ENCODE data around the gene SRPK3. TPM values are rescaled to one million over a fixed set of nuclear protein-coding genes. Genes with fewer than 3 reads are reported as not detected.
"Not testable (repeated sequence)": the region's sequence is repeated elsewhere in the genome, so short reads cannot be mapped to it uniquely, and the experiment has no call there.

The SRPK3 gene
- total RNA-seq, 1 donor from 2014 or later = not detected

DNA sequence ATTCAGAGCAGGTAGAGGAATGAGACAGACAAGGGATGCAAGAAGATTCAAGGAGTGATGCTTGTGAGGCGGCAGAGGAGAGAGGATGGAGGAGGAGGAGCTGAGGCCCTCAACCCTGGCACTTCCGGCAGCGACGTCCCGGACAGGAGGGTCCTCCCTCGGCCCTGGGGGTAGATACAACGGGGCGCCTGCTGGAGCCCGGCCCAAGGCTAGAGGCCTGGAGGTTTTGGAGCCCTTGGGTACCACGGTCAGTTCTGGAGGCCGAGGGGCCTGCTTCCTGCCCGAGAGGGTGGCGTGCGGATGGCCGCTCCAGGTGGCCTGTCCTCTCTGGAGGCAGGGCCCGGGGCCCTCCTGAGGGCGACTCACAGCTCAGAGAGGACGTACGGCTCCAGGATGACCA lies 27.1 kb downstream of the SRPK3 start:
- Mint-ChIP-seq H3K27ac (no peak overlapping the region), H3K4me1 (ENCODE audit: low read depth) (no peaks in the 10 kb centered on the region), H3K9me3 (ENCODE audit: low read depth) (peaks cover 7% of the 10 kb centered on the region)

GRCh38 chrX:153812220-153812619 lies 31.4 kb downstream of the SRPK3 start:
- Mint-ChIP-seq H3K9me3 (ENCODE audit: low read depth) (peaks cover 15% of the 10 kb centered on the region), H3K27ac (no peak overlapping the region), H3K4me1 (ENCODE audit: low read depth) (no peaks in the 10 kb centered on the region), H3K36me3 (ENCODE audit: insufficient read depth) (no peaks in the 10 kb centered on the region), H3K27me3 (peaks cover 5% of the 10 kb centered on the region), H3K4me3 (ENCODE audit: low read depth) (no peak overlapping the region)
- no peak for DNase-seq (ENCODE audit: low spot score, unreplicated experiment)
- no peak for TF ChIP-seq CTCF (IDR thresholded peaks at IDR 0.05; ENCODE audit: unreplicated experiment)

More for the DNA sequence above, 27.1 kb downstream of the SRPK3 start:
- Mint-ChIP-seq H3K27me3 (peaks cover 4% of the 10 kb centered on the region), H3K4me3 (ENCODE audit: low read depth) (no peak overlapping the region), H3K36me3 (ENCODE audit: insufficient read depth) (no peaks in the 10 kb centered on the region)
- TF ChIP-seq CTCF (IDR thresholded peaks at IDR 0.05; ENCODE audit: unreplicated experiment) = no peak
- DNase-seq (ENCODE audit: low spot score, unreplicated experiment) = no peak

- no peak overlapping the region for H3K4me3 Mint-ChIP-seq (ENCODE audit: low read depth)
- no peaks in the 10 kb centered on the region for H3K36me3 Mint-ChIP-seq (ENCODE audit: insufficient read depth)
- peaks cover 15% of the 10 kb centered on the region for H3K9me3 Mint-ChIP-seq (ENCODE audit: low read depth)
- H3K27ac Mint-ChIP-seq = no peak overlapping the region
- no peak for DNase-seq (ENCODE audit: low spot score, unreplicated experiment)
- peaks cover 5% of the 10 kb centered on the region for H3K27me3 Mint-ChIP-seq
- no peak for TF ChIP-seq CTCF (IDR thresholded peaks at IDR 0.05; ENCODE audit: unreplicated experiment)
- no peaks in the 10 kb centered on the region for H3K4me1 Mint-ChIP-seq (ENCODE audit: low read depth)
Measured at GRCh38 chrX:153813161-153813560, 32.3 kb downstream of the SRPK3 start.

DNA sequence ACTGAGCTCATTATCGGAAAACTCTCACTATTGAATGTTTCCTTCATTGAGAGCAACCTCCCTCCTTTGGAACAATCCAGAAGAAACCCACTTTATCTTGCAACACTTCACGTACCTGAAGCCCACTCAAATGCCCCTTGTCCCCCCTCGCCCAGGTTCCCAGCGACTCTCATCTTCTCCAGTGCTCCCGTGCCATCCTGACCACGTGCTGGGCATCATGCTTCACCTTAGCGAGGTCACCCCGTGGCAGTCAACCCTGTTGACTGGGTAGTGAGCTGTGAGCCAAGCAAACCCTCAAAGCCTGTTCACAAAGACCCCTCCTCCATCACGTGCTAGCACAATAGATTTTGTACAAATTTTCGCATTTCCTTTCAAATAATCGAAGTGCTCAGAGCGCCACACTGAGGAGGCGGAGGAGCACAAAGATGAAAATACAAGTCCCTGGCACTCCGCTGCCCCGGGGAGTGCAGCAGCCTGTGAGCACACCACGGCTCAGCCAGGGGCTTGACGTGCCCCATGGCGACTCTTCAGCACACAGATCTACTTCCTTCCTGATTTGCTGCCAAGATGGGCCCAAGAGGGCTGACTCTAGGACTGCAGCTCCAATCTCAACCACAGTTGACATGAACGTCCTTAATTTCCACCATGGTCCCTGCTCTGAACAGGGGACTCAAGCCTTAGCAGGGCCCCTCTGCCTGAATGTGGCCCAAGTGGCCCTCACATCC lies 33.9 kb downstream of the SRPK3 start:
- peaks cover 5% of the 10 kb centered on the region for H3K27me3 Mint-ChIP-seq
- no peaks in the 10 kb centered on the region for H3K4me1 Mint-ChIP-seq (ENCODE audit: low read depth)
- no peak for TF ChIP-seq CTCF (IDR thresholded peaks at IDR 0.05; ENCODE audit: unreplicated experiment)
- no peaks in the 10 kb centered on the region for H3K36me3 Mint-ChIP-seq (ENCODE audit: insufficient read depth)
- no peak for DNase-seq (ENCODE audit: low spot score, unreplicated experiment)
- no peak overlapping the region for H3K4me3 Mint-ChIP-seq (ENCODE audit: low read depth)
- H3K27ac Mint-ChIP-seq = no peak overlapping the region
- peaks cover 15% of the 10 kb centered on the region for H3K9me3 Mint-ChIP-seq (ENCODE audit: low read depth)

DNA sequence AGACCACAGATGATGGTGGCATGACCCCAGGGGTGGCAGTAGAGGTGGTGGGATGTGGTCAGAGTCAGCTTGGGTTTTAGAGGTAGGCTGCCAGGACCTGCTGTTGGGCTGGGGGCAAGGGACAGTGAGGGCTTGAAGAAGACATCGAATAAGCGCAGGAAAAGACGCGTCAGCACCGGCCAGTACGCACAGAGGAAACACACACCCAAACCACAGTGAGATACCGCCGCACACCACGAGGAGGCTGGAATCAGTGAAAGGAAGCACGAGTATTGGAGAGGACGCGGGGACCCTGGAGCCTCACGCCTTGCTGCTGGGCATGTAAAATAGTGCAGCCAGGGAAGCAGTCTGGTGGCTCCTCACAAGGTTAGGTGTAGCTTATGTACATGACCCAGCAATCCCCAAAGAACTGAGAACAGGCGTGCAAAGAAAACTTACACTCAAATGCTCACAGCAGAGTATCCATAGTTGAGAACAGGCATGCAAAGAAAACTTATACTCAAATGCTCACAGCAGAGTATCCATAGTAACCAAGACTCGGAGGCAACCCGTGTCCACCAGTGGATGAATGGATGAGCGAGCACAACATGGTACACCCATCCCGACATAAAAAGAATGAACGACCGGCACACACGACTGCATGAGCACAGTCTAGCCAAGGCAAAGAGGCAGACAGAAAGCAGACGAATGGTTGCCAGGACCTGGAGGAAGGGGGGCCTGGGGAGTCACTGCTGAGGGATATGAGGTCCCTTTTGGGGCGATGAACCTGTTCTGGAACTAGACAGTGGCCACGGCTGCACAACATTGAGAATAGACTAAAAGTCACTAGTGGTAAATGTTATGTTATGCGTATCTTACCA lies 36.2 kb downstream of the SRPK3 start:
- DNase-seq (ENCODE audit: low spot score, unreplicated experiment) = no peak
- Mint-ChIP-seq H3K36me3 (ENCODE audit: insufficient read depth) (no peaks in the 10 kb centered on the region), H3K27me3 (peaks cover 3% of the 10 kb centered on the region), H3K4me3 (ENCODE audit: low read depth) (no peak overlapping the region), H3K9me3 (ENCODE audit: low read depth) (peaks cover 11% of the 10 kb centered on the region), H3K4me1 (ENCODE audit: low read depth) (no peaks in the 10 kb centered on the region), H3K27ac (no peak overlapping the region)
- TF ChIP-seq CTCF (IDR thresholded peaks at IDR 0.05; ENCODE audit: unreplicated experiment) = no peak

GRCh38 chrX:153818064-153818463 lies 37.2 kb downstream of the SRPK3 start:
- H3K27me3 Mint-ChIP-seq; H3K4me1 Mint-ChIP-seq (ENCODE audit: low read depth); H3K4me3 Mint-ChIP-seq (ENCODE audit: low read depth); H3K36me3 Mint-ChIP-seq (ENCODE audit: insufficient read depth); H3K27ac Mint-ChIP-seq; DNase-seq (ENCODE audit: low spot score, unreplicated experiment): not testable (repeated sequence)
- peaks cover 11% of the 10 kb centered on the region for H3K9me3 Mint-ChIP-seq (ENCODE audit: low read depth)
